ENCODE measurements around the gene GRB7.
"Not testable (repeated sequence)": the region's sequence is repeated elsewhere in the genome, so short reads cannot be mapped to it uniquely, and the experiment has no call there.

GRB7 gene

DNA sequence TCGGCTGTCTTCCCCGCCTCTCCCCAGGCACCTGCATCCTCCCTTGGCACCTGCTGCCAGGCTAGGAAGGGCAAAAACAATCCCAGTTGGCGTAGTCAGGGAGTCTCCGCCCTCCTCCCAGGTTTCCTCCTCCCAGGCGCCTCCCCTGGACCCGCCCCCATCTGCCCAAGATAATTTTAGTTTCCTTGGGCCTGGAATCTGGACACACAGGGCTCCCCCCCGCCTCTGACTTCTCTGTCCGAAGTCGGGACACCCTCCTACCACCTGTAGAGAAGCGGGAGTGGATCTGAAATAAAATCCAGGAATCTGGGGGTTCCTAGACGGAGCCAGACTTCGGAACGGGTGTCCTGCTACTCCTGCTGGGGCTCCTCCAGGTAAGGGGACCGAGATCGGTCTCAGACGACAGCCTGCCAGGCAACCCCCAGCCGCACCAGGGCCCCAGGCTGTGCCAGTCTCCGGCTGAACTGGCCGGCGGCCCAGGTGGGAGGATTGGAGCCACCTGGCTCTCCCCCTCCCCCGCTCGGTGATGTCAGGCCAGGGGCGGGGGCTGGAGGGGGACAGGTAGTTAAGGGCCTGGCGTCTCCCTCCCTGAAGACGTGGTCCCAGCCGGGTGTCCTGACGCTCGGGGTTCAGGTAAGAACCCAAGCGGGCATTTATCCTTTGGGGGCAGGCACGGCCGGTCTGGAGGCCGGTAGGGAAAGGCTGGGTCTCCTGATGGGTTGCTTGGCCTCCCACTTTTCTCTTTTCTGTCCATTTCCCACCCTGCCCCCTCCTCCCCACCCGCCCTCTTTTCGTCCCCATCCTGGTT is at the start of gene GRB7:
Gene GRB7, plus strand, starts transcription at position 179 of the 808 bp plus-strand sequence. CDS start 4,364 bp downstream, outside the sequence.
- Mint-ChIP-seq H3K4me1 (peaks cover 27 to 39% of the 10 kb centered on the region in 2 donors), H3K4me3 (peak within 1 kb of the TSS; percentile 78 to 92), H3K9me3 (no peaks in the 10 kb centered on the region), H3K36me3 (peaks cover 0 to 2% of the 10 kb centered on the region in 2 donors), H3K27me3 (peaks cover 51 to 52% of the 10 kb centered on the region in 2 donors), H3K27ac (peak within 1 kb of the TSS; percentile 92)
- DNase-seq (no peak), ATAC-seq (replicated peaks) (peak; percentile 43 to 49)

DNA sequence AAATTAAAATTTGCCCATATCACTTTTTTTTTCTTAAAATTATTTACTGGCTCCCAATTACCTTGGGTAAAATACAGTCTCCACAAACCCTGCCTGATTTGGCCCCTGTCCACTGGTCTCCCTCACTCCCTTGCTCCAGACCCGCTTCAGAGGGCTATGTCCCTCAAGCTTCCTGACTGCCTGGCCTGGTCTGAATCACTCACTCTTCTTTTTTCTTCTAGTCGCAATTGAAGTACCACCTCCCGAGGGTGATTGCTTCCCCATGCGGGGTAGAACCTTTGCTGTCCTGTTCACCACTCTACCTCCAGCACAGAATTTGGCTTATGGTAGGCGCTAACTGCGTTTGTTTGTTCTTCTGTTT is 49.3 kb upstream of the GRB7 start:
- Mint-ChIP-seq H3K27ac (peak overlapping the region; percentile 98), H3K36me3 (peaks cover 10 to 22% of the 10 kb centered on the region in 2 donors), H3K4me3 (peak overlapping the region; percentile 91 to 96), H3K9me3 (peaks cover 1 to 3% of the 10 kb centered on the region in 2 donors), H3K27me3 (no peaks in the 10 kb centered on the region), H3K4me1 (peaks cover 15 to 17% of the 10 kb centered on the region in 2 donors)
- ATAC-seq (replicated peaks) (no peak), DNase-seq (no peak)

DNA sequence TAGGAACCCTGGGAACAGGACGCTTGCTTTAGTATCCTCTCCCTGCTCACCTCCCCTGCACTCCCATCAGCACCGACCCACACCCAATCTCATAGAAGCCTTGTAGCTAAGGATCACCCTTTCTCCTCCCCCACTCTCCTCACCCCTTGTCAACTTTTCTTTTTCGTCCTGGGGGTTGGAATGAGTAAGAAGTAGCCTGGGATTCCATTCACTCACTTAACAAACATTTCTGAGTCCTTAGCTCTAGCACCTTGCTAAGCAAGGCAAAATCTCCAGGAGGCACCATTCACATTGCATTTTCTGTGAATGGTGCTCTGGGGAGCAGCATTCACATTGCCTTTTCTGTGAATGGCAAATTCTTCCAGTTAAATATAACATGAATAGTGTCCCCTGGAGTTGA is 48.8 kb upstream of the GRB7 start:
- Mint-ChIP-seq H3K36me3 (peaks cover 10 to 22% of the 10 kb centered on the region in 2 donors), H3K4me1 (peaks cover 15 to 17% of the 10 kb centered on the region in 2 donors), H3K27ac (peak overlapping the region; percentile 98), H3K9me3 (peaks cover 1 to 3% of the 10 kb centered on the region in 2 donors), H3K27me3 (no peaks in the 10 kb centered on the region), H3K4me3 (peak overlapping the region; percentile 91 to 96)
- ATAC-seq (replicated peaks), result no peak
- no peak for DNase-seq

DNA sequence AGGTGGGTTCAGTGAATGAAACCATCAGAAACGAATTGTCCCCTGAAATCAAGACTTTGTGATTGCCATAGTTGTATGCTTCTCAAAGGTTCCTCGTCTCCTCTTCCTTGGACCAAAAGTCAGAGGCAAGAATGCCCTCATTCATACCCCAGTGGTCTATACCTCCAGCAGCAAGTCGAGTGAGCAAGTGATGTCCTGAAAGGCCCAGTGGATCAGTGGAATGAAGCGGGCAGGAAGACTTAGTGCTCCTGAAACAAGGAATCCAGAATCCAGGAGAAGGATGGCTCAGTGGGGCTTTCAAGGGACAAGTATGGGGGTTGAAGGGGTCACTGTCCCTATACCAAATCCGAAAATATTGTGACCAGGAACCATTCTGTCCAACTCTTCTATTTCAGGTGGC is 43.1 kb upstream of the GRB7 start:
- ATAC-seq (replicated peaks) (no peak), DNase-seq (no peak)
- Mint-ChIP-seq H3K27ac (no peak overlapping the region), H3K4me1 (peaks cover under 1 to 2% of the 10 kb centered on the region in 2 donors), H3K36me3 (peaks cover 24 to 36% of the 10 kb centered on the region in 2 donors), H3K4me3 (no peak overlapping the region), H3K9me3 (no peaks in the 10 kb centered on the region), H3K27me3 (peaks cover 9 to 10% of the 10 kb centered on the region in 2 donors)

DNA sequence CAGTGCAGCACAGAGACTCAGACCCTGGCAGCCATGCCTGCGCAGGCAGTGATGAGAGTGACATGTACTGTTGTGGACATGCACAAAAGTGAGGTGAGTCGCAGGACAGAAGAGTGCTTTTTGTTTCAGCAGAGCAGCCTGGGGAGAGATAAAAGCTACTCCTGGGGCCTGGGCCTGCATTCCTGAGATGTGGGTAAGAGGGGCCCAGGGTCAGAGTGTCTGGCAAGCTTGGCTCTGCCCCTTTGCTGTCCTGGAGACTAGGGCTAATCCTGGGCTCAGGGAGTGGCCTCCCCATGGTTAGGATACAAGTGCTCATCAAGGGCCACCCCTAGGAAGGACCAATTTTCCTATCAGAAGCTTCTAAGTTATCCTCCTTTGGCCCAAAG is 42.7 kb upstream of the GRB7 start:
- peaks cover 25 to 38% of the 10 kb centered on the region in 2 donors for H3K36me3 Mint-ChIP-seq
- no peaks in the 10 kb centered on the region for H3K9me3 Mint-ChIP-seq
- DNase-seq (no peak), ATAC-seq (replicated peaks) (no peak)
- no peak overlapping the region for H3K27ac Mint-ChIP-seq
- H3K4me1 Mint-ChIP-seq, result peaks cover 3 to 6% of the 10 kb centered on the region in 2 donors
- no peak overlapping the region for H3K4me3 Mint-ChIP-seq
- H3K27me3 Mint-ChIP-seq, result peaks cover 13 to 15% of the 10 kb centered on the region in 2 donors

DNA sequence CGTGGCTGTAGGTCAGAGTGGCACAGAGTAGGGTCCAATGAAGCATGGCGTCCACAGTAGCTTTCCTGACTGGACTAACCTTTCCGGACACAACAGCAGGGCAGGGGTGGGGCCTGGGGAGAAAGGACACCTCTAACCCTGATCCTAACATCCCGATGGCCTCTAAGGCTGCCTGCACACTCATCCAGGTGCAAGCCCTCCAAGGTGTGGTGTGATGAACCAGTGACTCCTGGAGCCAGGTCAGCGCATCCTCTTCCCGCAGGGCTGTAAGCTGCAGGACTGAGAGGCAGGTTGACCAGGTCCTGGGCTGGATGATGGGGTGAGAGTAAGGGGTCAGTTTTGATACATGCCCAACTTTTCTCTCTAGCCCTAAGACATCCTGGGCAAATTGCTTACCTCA is 41.0 kb upstream of the GRB7 start:
- ATAC-seq (replicated peaks) (no peak), DNase-seq (no peak)
- Mint-ChIP-seq H3K4me3 (no peak overlapping the region), H3K9me3 (no peaks in the 10 kb centered on the region), H3K36me3 (peaks cover 25 to 43% of the 10 kb centered on the region in 2 donors), H3K27me3 (peaks cover 26 to 30% of the 10 kb centered on the region in 2 donors), H3K4me1 (peaks cover 3 to 19% of the 10 kb centered on the region in 2 donors), H3K27ac (no peak overlapping the region)

DNA sequence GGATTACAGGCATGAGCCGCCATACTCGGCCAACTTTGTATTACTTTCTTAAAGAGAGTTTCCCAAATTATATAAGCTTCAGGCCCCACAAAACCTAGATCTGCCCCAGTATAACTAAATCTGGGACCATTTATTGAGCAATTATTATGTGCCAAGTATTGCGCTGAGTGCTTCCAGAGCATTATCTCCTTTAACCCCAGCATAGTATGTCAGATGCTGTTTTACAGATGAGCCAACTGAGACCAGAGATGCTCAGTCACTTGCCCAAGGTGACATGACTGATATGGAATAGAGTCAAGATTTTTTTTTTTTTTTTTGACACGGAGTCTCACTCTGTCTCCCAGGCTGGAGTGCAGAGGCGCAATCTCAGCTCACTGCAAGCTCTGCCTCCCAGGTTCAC is 39.8 kb upstream of the GRB7 start:
- peaks cover 3 to 19% of the 10 kb centered on the region in 2 donors for H3K4me1 Mint-ChIP-seq
- DNase-seq (no peak), ATAC-seq (replicated peaks) (no peak)
- H3K9me3 Mint-ChIP-seq, result no peaks in the 10 kb centered on the region
- H3K36me3 Mint-ChIP-seq, result peaks cover 25 to 43% of the 10 kb centered on the region in 2 donors
- peaks cover 31 to 38% of the 10 kb centered on the region in 2 donors for H3K27me3 Mint-ChIP-seq
- no peak overlapping the region for H3K4me3 Mint-ChIP-seq
- H3K27ac Mint-ChIP-seq, result no peak overlapping the region

DNA sequence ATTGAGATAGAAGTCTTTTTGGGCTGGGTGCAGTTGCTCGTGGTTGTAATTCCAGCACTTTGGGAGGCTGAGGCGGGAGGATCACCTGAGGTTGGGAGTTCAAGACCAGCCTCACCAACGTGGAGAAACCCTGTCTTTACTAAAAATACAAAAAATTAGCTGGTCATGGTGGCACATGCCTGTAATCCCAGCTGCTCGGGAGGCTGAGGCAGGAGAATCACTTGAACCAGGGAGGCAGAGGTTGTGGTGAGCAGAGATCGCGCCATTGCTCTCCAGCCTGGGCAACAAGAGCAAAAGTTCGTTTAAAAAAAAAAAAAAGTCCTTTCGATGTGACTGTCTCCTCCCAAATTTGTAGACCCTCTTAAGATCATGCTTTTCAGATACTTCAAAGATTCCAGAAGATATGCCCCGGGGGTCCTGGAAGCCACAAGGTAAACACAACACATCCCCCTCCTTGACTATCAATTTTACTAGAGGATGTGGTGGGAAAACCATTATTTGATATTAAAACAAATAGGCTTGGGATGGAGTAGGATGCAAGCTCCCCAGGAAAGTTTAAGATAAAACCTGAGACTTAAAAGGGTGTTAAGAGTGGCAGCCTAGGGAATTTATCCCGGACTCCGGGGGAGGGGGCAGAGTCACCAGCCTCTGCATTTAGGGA is 38.5 kb upstream of the GRB7 start:
- Mint-ChIP-seq H3K36me3 (peaks cover 23 to 39% of the 10 kb centered on the region in 2 donors), H3K27ac (peak overlapping the region; percentile 14), H3K4me3 (peak overlapping the region; percentile 55 to 72), H3K27me3 (peaks cover 31 to 39% of the 10 kb centered on the region in 2 donors), H3K4me1 (peaks cover 9 to 28% of the 10 kb centered on the region in 2 donors)
- ATAC-seq (replicated peaks); H3K9me3 Mint-ChIP-seq; DNase-seq: not testable (repeated sequence)

DNA sequence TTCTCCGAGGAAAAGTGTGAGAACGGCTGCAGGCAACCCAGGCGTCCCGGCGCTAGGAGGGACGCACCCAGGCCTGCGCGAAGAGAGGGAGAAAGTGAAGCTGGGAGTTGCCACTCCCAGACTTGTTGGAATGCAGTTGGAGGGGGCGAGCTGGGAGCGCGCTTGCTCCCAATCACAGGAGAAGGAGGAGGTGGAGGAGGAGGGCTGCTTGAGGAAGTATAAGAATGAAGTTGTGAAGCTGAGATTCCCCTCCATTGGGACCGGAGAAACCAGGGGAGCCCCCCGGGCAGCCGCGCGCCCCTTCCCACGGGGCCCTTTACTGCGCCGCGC is 38.0 kb upstream of the GRB7 start, which contains the start of gene ERBB2:
Gene ERBB2, plus strand, starts transcription at position 247 of the 330 bp plus-strand sequence. CDS start 175 bp downstream, outside the sequence.
- ATAC-seq (replicated peaks) (no peak), DNase-seq (no peak)
- peaks cover 21 to 35% of the 10 kb centered on the region in 2 donors for H3K36me3 Mint-ChIP-seq
- peak within 1 kb of the TSS; percentile 55 to 72 for H3K4me3 Mint-ChIP-seq
- peaks cover 31 to 39% of the 10 kb centered on the region in 2 donors for H3K27me3 Mint-ChIP-seq
- H3K9me3 Mint-ChIP-seq, result no peaks in the 10 kb centered on the region
- peaks cover 9 to 28% of the 10 kb centered on the region in 2 donors for H3K4me1 Mint-ChIP-seq
- peak within 1 kb of the TSS; percentile 57 for H3K27ac Mint-ChIP-seq

DNA sequence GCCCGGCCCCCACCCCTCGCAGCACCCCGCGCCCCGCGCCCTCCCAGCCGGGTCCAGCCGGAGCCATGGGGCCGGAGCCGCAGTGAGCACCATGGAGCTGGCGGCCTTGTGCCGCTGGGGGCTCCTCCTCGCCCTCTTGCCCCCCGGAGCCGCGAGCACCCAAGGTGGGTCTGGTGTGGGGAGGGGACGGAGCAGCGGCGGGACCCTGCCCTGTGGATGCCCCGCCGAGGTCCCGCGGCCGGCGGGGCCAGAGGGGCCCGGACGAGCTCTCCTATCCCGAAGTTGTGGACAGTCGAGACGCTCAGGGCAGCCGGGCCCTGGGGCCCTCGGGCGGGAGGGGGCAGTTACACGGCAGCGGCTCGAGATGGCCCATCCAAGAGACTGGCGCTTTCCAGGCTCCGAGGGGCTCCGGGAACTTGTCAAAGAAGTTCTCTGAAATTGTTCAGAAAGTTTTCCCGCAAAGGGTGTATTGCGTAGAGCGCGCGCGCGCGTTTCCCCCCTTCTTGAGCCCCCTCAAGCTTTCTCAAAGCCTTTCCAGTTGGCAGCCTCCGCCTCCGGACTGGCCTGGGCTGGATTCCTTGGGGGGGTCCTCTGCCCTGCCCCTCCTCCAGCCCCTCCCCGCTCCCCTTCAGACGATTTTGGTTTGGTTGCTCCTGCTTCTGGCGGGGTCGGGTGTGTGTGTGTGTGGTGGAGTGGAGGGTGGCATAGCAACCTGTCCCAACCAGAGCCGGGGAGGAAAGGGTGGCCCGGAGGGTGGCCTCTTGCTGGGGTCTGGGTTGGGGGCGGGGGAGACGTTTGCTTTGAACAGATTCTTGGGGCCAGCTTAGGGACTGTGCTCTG is 37.4 kb upstream of the GRB7 start:
- DNase-seq (no peak), ATAC-seq (replicated peaks) (peak; percentile 22 to 33)
- Mint-ChIP-seq H3K4me1 (peaks cover 9 to 28% of the 10 kb centered on the region in 2 donors), H3K27me3 (peaks cover 31 to 39% of the 10 kb centered on the region in 2 donors), H3K4me3 (peak overlapping the region; percentile 40 to 53), H3K36me3 (peaks cover 19 to 32% of the 10 kb centered on the region in 2 donors), H3K27ac (no peak overlapping the region), H3K9me3 (no peaks in the 10 kb centered on the region)

DNA sequence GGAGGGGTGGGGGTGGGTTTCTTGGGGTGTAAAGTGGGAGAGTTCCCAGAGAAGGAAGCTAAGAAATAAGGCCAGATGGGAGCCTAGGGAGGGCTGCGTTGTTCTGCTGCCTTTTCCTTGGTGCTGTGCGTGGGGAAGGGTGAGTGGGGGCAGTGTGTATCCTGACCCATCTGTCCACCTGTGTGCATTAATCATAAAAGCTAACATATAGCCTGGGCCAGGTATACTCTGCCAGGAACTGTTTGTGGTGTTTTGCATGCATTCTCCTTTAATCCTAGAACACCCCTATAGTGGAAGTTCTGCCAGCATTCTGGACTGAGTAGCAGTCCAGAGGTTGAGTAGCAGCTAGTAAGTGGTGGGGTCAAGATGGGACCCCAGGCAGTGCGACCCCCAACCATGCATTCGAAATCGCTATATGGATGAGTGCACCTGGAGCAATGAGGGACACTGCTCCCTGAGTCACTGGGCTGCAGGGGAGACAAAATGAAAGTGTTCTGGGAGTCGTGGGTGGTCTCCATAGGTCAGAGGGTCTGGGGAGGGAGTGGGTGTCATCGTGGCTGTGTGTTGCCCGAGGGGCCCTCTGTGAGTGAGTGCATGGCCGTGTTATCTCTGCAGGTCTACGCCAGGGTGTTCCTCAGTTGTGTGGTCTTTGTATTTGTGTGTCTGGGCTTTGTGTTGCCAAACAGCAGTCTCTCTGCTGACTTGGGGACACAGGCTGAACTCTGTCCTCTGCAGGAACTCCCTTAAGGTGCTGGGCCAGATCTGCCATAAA is 36.5 kb upstream of the GRB7 start:
- peak overlapping the region; percentile 14 for H3K27ac Mint-ChIP-seq
- H3K36me3 Mint-ChIP-seq, result peaks cover 16 to 27% of the 10 kb centered on the region in 2 donors
- no peak overlapping the region for H3K4me3 Mint-ChIP-seq
- peaks cover 31 to 39% of the 10 kb centered on the region in 2 donors for H3K27me3 Mint-ChIP-seq
- no peak for DNase-seq
- H3K9me3 Mint-ChIP-seq, result no peaks in the 10 kb centered on the region
- peaks cover 9 to 28% of the 10 kb centered on the region in 2 donors for H3K4me1 Mint-ChIP-seq
- ATAC-seq (replicated peaks), result no peak

DNA sequence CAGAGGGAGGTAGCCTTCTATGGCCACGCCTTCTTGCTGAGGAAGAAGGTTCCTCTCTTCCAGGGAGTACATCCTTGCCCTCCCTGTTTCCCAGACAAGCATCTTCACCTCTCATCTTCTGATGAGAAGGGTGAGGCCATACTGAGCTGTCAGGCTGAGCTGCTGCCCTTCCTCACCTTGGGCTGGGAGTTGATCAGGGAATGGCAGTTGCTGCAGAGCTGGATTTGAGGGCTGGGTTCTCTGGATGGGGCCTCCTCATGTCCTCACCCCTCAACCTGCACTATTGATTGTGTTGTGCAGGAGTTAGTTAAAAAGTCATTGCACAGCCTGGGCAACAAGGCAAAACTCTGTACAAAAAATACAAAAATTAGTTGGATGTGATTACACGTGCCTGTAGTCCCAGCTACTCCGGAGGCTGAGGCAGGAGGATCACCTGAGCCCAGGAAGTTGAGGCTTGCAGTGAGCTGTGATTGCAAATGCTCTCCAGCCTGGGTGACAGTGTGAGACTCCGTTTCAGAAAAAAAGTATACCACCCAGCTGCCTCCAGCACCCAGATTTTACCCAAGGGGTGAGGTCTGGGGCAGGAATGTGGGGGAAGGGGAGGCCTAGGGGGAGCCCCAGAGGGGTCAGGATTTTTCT is 35.8 kb upstream of the GRB7 start:
- Mint-ChIP-seq H3K4me3 (no peak overlapping the region), H3K36me3 (peaks cover 12 to 22% of the 10 kb centered on the region in 2 donors), H3K27ac (no peak overlapping the region), H3K27me3 (peaks cover 31 to 39% of the 10 kb centered on the region in 2 donors), H3K4me1 (peaks cover 11 to 31% of the 10 kb centered on the region in 2 donors), H3K9me3 (no peaks in the 10 kb centered on the region)
- DNase-seq (no peak), ATAC-seq (replicated peaks) (no peak)

Data from stimulated activated naive B cell treated with anti-CD40 and anti-IgM and Interleukin-4, amounts not matched to agents 10 μg/mL and 1 μg/mL and 100 μg/mL, for 72 hours (primary cell).